Spleen (tissue), 11 donors: ENCODE data around the gene ZDHHC24. TPM values are rescaled to one million over a fixed set of nuclear protein-coding genes. Genes with fewer than 3 reads are reported as not detected.

Source experiments
- DNase-seq: peaks from one replicate; pipeline ENCODE4 v3.0.0-alpha.2; 2020
- H3K27ac ChIP-seq, 8 donors: fragments of 200-600 bp; sonication (generic) in 7 of 8; 1 replicate in 4 of 8; 2 replicates in 4 of 8; pipeline versions ENCODE4 v1.5.0 to v1.8.0; 2016 to 2021; ENCODE audit warnings: inconsistent platforms in 4 of 8, mild to moderate bottlenecking in 4 of 8, moderate library complexity in 1 of 8
- H3K27me3 ChIP-seq, 7 donors: fragments of 200-600 bp; sonication (generic) in 6 of 7; replicated peaks in 1 of 7; 1 replicate in 4 of 7; 2 replicates in 3 of 7; pipeline versions ENCODE4 v1.5.0 to v1.8.0; 2016 to 2021; ENCODE audit warnings: inconsistent platforms in 3 of 7, mild to moderate bottlenecking in 1 of 7
- H3K36me3 ChIP-seq, 6 donors: fragments of 200-600 bp; sonication (generic) in 5 of 6; 1 replicate in 4 of 6; 2 replicates in 2 of 6; pipeline versions ENCODE4 v1.5.0 to v1.8.0; 2016 to 2021; ENCODE audit warnings: inconsistent platforms in 2 of 6
- H3K4me1 ChIP-seq, 6 donors: fragments of 200-600 bp; sonication (generic) in 5 of 6; 1 replicate in 3 of 6; 2 replicates in 3 of 6; pipeline versions ENCODE4 v1.5.0 to v1.8.0; 2016 to 2021; ENCODE audit warnings: inconsistent platforms in 3 of 6
- H3K4me3 ChIP-seq, 8 donors: fragments of 200-600 bp; sonication (generic) in 7 of 8; 1 replicate in 4 of 8; 2 replicates in 4 of 8; pipeline versions ENCODE4 v1.5.0 to v1.8.0; 2016 to 2021; ENCODE audit warnings: inconsistent platforms in 4 of 8, mild to moderate bottlenecking in 4 of 8, moderate library complexity in 2 of 8
- H3K9me3 ChIP-seq, 8 donors: fragments of 200-600 bp; sonication (generic) in 7 of 8; 1 replicate in 4 of 8; 2 replicates in 4 of 8; pipeline versions ENCODE4 v1.5.0 to v1.8.0; 2016 to 2021; ENCODE audit warnings: inconsistent platforms in 4 of 8
- CTCF ChIP-seq, 11 experiments: fragments of 200-600 bp in 7 of 11; fragments of 450-650 bp in 4 of 11; sonication (generic) in 4 of 11; IDR thresholded peaks in 8 of 11; conservative IDR thresholded peaks in 3 of 11; 1 replicate in 7 of 11; 2 replicates in 4 of 11; pipeline versions ENCODE4 v1.4.0 to v1.8.0; 2016 to 2021; ENCODE audit warnings: antibody characterized with exemption in 11 of 11, inconsistent platforms in 4 of 11, mild to moderate bottlenecking in 1 of 11
- POLR2A ChIP-seq, 3 donors: fragments of 450-650 bp; IDR thresholded peaks; one replicate each; pipeline ENCODE4 v1.5.1; 2017; ENCODE audit warnings: antibody characterized with exemption in 3 of 3, mild to moderate bottlenecking in 1 of 3
- POLR2AphosphoS5 ChIP-seq, 3 donors: sonication (generic); formaldehyde crosslinking; IDR thresholded peaks; one replicate each; pipeline ENCODE4 v1.5.1; 2017; ENCODE audit warnings: antibody characterized with exemption in 3 of 3
- WGBS, 5 donors: extraction: QIAGEN DNeasy Blood & Tissue Kit in 3 of 5; methylation state at CpG; one replicate each; pipeline versions ENCODE4 v1.1.5 to v1.1.7; 2013 to 2018; 5-methylcytosine and 5-hydroxymethylcytosine counted together
- intact Hi-C: fragments of 100-400 bp; cut with DNase I; formaldehyde crosslinking; loops from one replicate; pipeline ENCODE4 v1.15.0; 2023; ENCODE audit warnings: low total_unique reads
- polyA plus RNA-seq, 3 donors: library from polyadenylated mRNA; stranded (reverse); fragments of 200-250 nt; gene quantifications; one replicate each; pipeline ENCODE4 v1.2.1, GENCODE V29; 2013
- total RNA-seq, 7 donors: library from RNA; depleted of rRNA in 3 of 7; stranded (reverse); fragments of >200 nt in 3 of 7; fragmentation: NEBNext Ultra II Directional in 4 of 7; extraction: Animal tissue kit (Norgen Biotek cat#: 25700) in 4 of 7; gene quantifications; one replicate each; pipeline versions ENCODE4 v1.1.0 to v1.2.1, GENCODE V29; 2016 to 2021
- donor health status: healthy with polysubstance abuse.
- donor health status: DM: no; HTN: no; CAD: no; lungs with moderate emphysema.
- donor health status: DM: no; HTN: no; CAD: no.
- donor health status: Bipolar disorder and iron deficiency.
- donor health status: healthy.
- donor health status: DM: no; HTN: no; CAD: no.
- donor health status: DM: yes; HTN: yes; CAD: no.

Gene ZDHHC24
- total and polyA plus RNA-seq, 10 donors = 9.1 to 25.7 (median 21.1) TPM

GRCh38 chr11:66523611-66524010, 22.2 kb downstream of the ZDHHC24 start:
- Histone ChIP-seq H3K9me3 (no peaks in the 10 kb centered on the region), H3K4me1 (no peaks in the 10 kb centered on the region), H3K36me3 (peaks cover 2 to 89% (median 57%) of the 10 kb centered on the region in 6 donors), H3K4me3 (no peak overlapping the region), H3K27ac (no peak overlapping the region), H3K27me3 (no peaks in the 10 kb centered on the region)
- intact Hi-C loops = no loop called here
- TF ChIP-seq POLR2A (IDR thresholded peaks at IDR 0.05) (no peak), CTCF (IDR thresholded peaks at IDR 0.05 in 8 of 11, conservative IDR thresholded peaks at IDR 0.05 in 3 of 11) (no peak), POLR2AphosphoS5 (IDR thresholded peaks at IDR 0.05) (peak in 1 of 3 donors; percentile 35)
- DNase-seq = no peak
- 93 to 96% (median 94%) methylated on average over 11 of the region's 11 CpGs for WGBS, 5 donors

GRCh38 chr11:66510990-66511339, 34.9 kb downstream of the ZDHHC24 start:
- peak overlapping the region in 3 of 8 donors; percentile 61 to 74 (median 72) for H3K27ac ChIP-seq
- H3K36me3 ChIP-seq = peaks cover 0 to 57% (median 12%) of the 10 kb centered on the region in 6 donors
- 12 to 20% (median 18%) methylated on average over 5 of the region's 5 CpGs for WGBS, 5 donors
- H3K27me3 ChIP-seq = no peaks in the 10 kb centered on the region
- no peaks in the 10 kb centered on the region for H3K9me3 ChIP-seq
- intact Hi-C loops = no loop called here
- no peak for DNase-seq
- no peak for TF ChIP-seq POLR2AphosphoS5 (IDR thresholded peaks at IDR 0.05)
- no peak for TF ChIP-seq CTCF (IDR thresholded peaks at IDR 0.05 in 8 of 11, conservative IDR thresholded peaks at IDR 0.05 in 3 of 11)
- TF ChIP-seq POLR2A (IDR thresholded peaks at IDR 0.05) = no peak
- peaks cover 9 to 27% (median 18%) of the 10 kb centered on the region in 6 donors for H3K4me1 ChIP-seq
- H3K4me3 ChIP-seq = peak overlapping the region; percentile 72 to 97 (median 91)

GRCh38 chr11:66510271-66510989, 35.4 kb downstream of the ZDHHC24 start, which contains the start of gene BBS1:
Gene BBS1, plus strand, starts transcription at chr11:66510635. Its CDS starts 25 bp downstream, at chr11:66510660.
- Histone ChIP-seq H3K36me3 (peaks cover 0 to 57% (median 10%) of the 10 kb centered on the region in 6 donors), H3K9me3 (no peaks in the 10 kb centered on the region), H3K4me3 (peak within 1 kb of the TSS; percentile 72 to 97 (median 91)), H3K27me3 (no peaks in the 10 kb centered on the region), H3K4me1 (peaks cover 9 to 27% (median 18%) of the 10 kb centered on the region in 6 donors), H3K27ac (peak within 1 kb of the TSS in 7 of 8 donors; percentile 36 to 74 (median 61))
- peak; percentile 88 to 90 (median 88) for TF ChIP-seq POLR2AphosphoS5 (IDR thresholded peaks at IDR 0.05)
- TF ChIP-seq POLR2A (IDR thresholded peaks at IDR 0.05) = no peak
- 0 to 2% (median 1%) methylated on average over 30 to 31 of the region's 31 CpGs for WGBS, 5 donors
- DNase-seq = peak; percentile 97
- intact Hi-C loops = no loop called here

- WGBS, 5 donors = 74 to 86% (median 81%) methylated on average over 7 of the region's 7 CpGs
- peak overlapping the region in 4 of 8 donors; percentile 53 to 74 (median 69) for H3K27ac ChIP-seq
- peaks cover 0 to 57% (median 11%) of the 10 kb centered on the region in 6 donors for H3K36me3 ChIP-seq
- H3K4me1 ChIP-seq = peaks cover 9 to 27% (median 18%) of the 10 kb centered on the region in 6 donors
- H3K4me3 ChIP-seq = no peak overlapping the region
- no peaks in the 10 kb centered on the region for H3K9me3 ChIP-seq
- intact Hi-C loops = no loop called here
- DNase-seq = no peak
- no peak for TF ChIP-seq POLR2A (IDR thresholded peaks at IDR 0.05)
- no peak for TF ChIP-seq CTCF (IDR thresholded peaks at IDR 0.05 in 8 of 11, conservative IDR thresholded peaks at IDR 0.05 in 3 of 11)
- no peak for TF ChIP-seq POLR2AphosphoS5 (IDR thresholded peaks at IDR 0.05)
- no peaks in the 10 kb centered on the region for H3K27me3 ChIP-seq
These were observed 36.7 kb downstream of the ZDHHC24 start for GRCh38 chr11:66509131-66509561.
